HEK293 (cell line): ENCODE data around the gene OR1I1.
A peak's percentile ranks its signal among the peaks of the same experiment; 100 is the strongest.

Source experiments
- CTCF ChIA-PET: fragments of 350-600 bp; formaldehyde crosslinking; extraction: SDS; loops from one replicate; lab custom pipeline; 2021; ENCODE audit warnings: antibody characterized with exemption; lab: Yijun Ruan, JAX
- POLR2A ChIA-PET: fragments of 300-600 bp; formaldehyde crosslinking; extraction: SDS; loops from one replicate; lab custom pipeline; 2020; ENCODE audit warnings: antibody characterized with exemption, inconsistent platforms; lab: Yijun Ruan, JAX
- H3K27ac ChIP-seq: fragments of 200-500 bp; sonication (Bioruptor generic); 2 replicates; pipeline ENCODE4 v1.5.1; 2014; ENCODE audit warnings: low read depth, low read length, control low read depth, inconsistent platforms; ENCODE audit errors: extremely low read depth
- H3K36me3 ChIP-seq, 2 experiments: fragments of 200-500 bp in 1 of 2; sonication (Bioruptor generic) in 1 of 2; 1 replicate in 1 of 2; 2 replicates in 1 of 2; pipeline ENCODE4 v1.5.1; 2014 to 2017; ENCODE audit warnings: inconsistent platforms in 2 of 2, low read length in 2 of 2; ENCODE audit not compliant: control insufficient read depth in 2 of 2, insufficient read depth in 1 of 2
- H3K4me1 ChIP-seq: fragments of 200-500 bp; sonication (Bioruptor generic); 2 replicates; pipeline ENCODE4 v1.5.1; 2014; ENCODE audit warnings: mild to moderate bottlenecking, low read length, inconsistent platforms; ENCODE audit not compliant: control insufficient read depth, insufficient read depth
- H3K4me3 ChIP-seq: 2 replicates; pipeline ENCODE4 v1.5.1; 2011; ENCODE audit warnings: low read depth, mild to moderate bottlenecking, control low read depth, low read length, moderate library complexity
- H3K9me3 ChIP-seq: fragments of 200-500 bp; sonication (Bioruptor generic); 2 replicates; pipeline ENCODE4 v1.5.1; 2014; ENCODE audit warnings: low read depth, low read length, inconsistent platforms; ENCODE audit not compliant: control insufficient read depth, insufficient read depth
- ZBTB1 ChIP-seq: fragments of 450-650 bp; formaldehyde crosslinking; IDR thresholded peaks from 2 replicates; pipeline ENCODE4 v1.5.1; 2016; ENCODE audit warnings: missing biosample characterization, missing genetic modification characterization
- ZEB2 ChIP-seq: fragments of 450-650 bp; formaldehyde crosslinking; IDR thresholded peaks from 2 replicates; pipeline ENCODE4 v1.5.1; 2016; ENCODE audit warnings: missing biosample characterization, missing genetic modification characterization
- ZNF132 ChIP-seq: fragments of 450-650 bp; formaldehyde crosslinking; IDR thresholded peaks from 2 replicates; pipeline ENCODE4 v1.5.1; 2017; ENCODE audit warnings: missing biosample characterization, missing genetic modification characterization, borderline replicate concordance
- ZNF133 ChIP-seq: fragments of 450-650 bp; formaldehyde crosslinking; IDR thresholded peaks from 2 replicates; pipeline ENCODE4 v1.5.1; 2016; ENCODE audit warnings: missing biosample characterization, missing genetic modification characterization
- ZNF223 ChIP-seq: fragments of 450-650 bp; formaldehyde crosslinking; IDR thresholded peaks from 2 replicates; pipeline ENCODE4 v1.5.1; 2016; ENCODE audit warnings: missing biosample characterization, missing genetic modification characterization
- ZNF23 ChIP-seq: fragments of 450-650 bp; formaldehyde crosslinking; IDR thresholded peaks from 2 replicates; pipeline ENCODE4 v1.5.1; 2016; ENCODE audit warnings: missing biosample characterization, missing genetic modification characterization, borderline replicate concordance
- ZNF248 ChIP-seq: fragments of 450-650 bp; formaldehyde crosslinking; IDR thresholded peaks from 2 replicates; pipeline ENCODE4 v1.5.1; 2017; ENCODE audit warnings: missing biosample characterization, missing genetic modification characterization
- ZNF335 ChIP-seq: fragments of 450-650 bp; formaldehyde crosslinking; conservative IDR thresholded peaks from 2 replicates; pipeline ENCODE4 v1.5.1; 2016; ENCODE audit warnings: missing biosample characterization, missing genetic modification characterization
- ZNF404 ChIP-seq: fragments of 450-650 bp; formaldehyde crosslinking; IDR thresholded peaks from 2 replicates; pipeline ENCODE4 v1.5.1; 2017; ENCODE audit warnings: missing biosample characterization, missing genetic modification characterization
- ZNF510 ChIP-seq: fragments of 450-650 bp; formaldehyde crosslinking; IDR thresholded peaks from 2 replicates; pipeline ENCODE4 v1.5.1; 2018; ENCODE audit warnings: mild to moderate bottlenecking, missing genetic modification characterization, missing biosample characterization; ENCODE audit not compliant: insufficient replicate concordance
- ZNF549 ChIP-seq: fragments of 450-650 bp; IDR thresholded peaks from 2 replicates; pipeline ENCODE4 v1.5.1; 2018; ENCODE audit warnings: missing biosample characterization, missing genetic modification characterization, mild to moderate bottlenecking, inconsistent platforms, moderate library complexity
- ZNF558 ChIP-seq: fragments of 450-650 bp; formaldehyde crosslinking; IDR thresholded peaks from 2 replicates; pipeline ENCODE4 v1.5.1; 2016; ENCODE audit warnings: missing biosample characterization, missing genetic modification characterization
- ZNF560 ChIP-seq: fragments of 450-650 bp; formaldehyde crosslinking; IDR thresholded peaks from 2 replicates; pipeline ENCODE4 v1.5.1; 2017; ENCODE audit warnings: missing biosample characterization, missing genetic modification characterization, borderline replicate concordance
- ZNF596 ChIP-seq: fragments of 450-650 bp; IDR thresholded peaks from 2 replicates; pipeline ENCODE4 v1.5.0; 2018; ENCODE audit warnings: missing biosample characterization, mild to moderate bottlenecking, missing genetic modification characterization, moderate library complexity
- ZNF707 ChIP-seq: fragments of 450-650 bp; formaldehyde crosslinking; IDR thresholded peaks from 2 replicates; pipeline ENCODE4 v1.5.1; 2016; ENCODE audit warnings: missing biosample characterization, missing genetic modification characterization
- ZSCAN30 ChIP-seq: fragments of 450-650 bp; IDR thresholded peaks from 2 replicates; pipeline ENCODE4 v1.5.1; 2018; ENCODE audit warnings: missing biosample characterization, mild to moderate bottlenecking, missing genetic modification characterization, moderate library complexity
- TF ChIP-seq, protein P1 (sequence below): fragments of 450-650 bp; formaldehyde crosslinking; IDR thresholded peaks from 2 replicates; pipeline ENCODE4 v1.5.1; 2017; ENCODE audit warnings: missing biosample characterization, missing genetic modification characterization
- TF ChIP-seq, protein P2 (sequence below): fragments of 450-650 bp; formaldehyde crosslinking; IDR thresholded peaks from 2 replicates; pipeline ENCODE4 v1.5.1; 2016; ENCODE audit warnings: missing biosample characterization, missing genetic modification characterization, borderline replicate concordance
- TF ChIP-seq, protein P3 (sequence below): fragments of 450-650 bp; formaldehyde crosslinking; IDR thresholded peaks from 2 replicates; pipeline ENCODE4 v1.5.1; 2016; ENCODE audit warnings: missing biosample characterization, missing genetic modification characterization
- TF ChIP-seq, protein P4 (sequence below): fragments of 450-650 bp; formaldehyde crosslinking; IDR thresholded peaks from 2 replicates; pipeline ENCODE4 v1.5.1; 2016; ENCODE audit warnings: missing biosample characterization, missing genetic modification characterization
- TF ChIP-seq, protein P5 (sequence below): fragments of 450-650 bp; formaldehyde crosslinking; IDR thresholded peaks from 2 replicates; pipeline ENCODE4 v1.5.1; 2016; ENCODE audit warnings: missing biosample characterization, missing genetic modification characterization
- TF ChIP-seq, protein P6 (sequence below): fragments of 450-650 bp; formaldehyde crosslinking; IDR thresholded peaks from 2 replicates; pipeline ENCODE4 v1.5.1; 2016; ENCODE audit warnings: missing biosample characterization, missing genetic modification characterization

The OR1I1 gene

DNA sequence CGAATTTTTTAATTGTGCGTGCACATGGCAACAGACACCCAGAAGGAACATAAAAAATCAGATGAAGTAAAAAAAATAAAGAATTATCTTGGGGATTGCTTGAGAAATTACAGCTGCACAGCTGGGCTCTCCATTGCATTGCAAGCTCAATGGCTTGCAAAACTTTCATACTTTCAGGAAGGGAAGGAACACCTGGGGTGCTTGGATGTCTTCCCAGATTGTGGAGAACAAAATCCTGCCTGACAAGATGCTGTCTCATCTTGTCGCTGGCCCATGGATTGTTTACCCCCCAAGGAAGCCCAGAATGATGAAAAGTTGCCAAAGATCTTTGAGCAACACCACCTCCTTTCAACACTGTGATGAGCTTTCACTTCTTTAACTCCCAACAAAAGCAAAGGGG lies 43.7 kb upstream of the OR1I1 start (continued):
- TF ChIP-seq, protein P1, sequence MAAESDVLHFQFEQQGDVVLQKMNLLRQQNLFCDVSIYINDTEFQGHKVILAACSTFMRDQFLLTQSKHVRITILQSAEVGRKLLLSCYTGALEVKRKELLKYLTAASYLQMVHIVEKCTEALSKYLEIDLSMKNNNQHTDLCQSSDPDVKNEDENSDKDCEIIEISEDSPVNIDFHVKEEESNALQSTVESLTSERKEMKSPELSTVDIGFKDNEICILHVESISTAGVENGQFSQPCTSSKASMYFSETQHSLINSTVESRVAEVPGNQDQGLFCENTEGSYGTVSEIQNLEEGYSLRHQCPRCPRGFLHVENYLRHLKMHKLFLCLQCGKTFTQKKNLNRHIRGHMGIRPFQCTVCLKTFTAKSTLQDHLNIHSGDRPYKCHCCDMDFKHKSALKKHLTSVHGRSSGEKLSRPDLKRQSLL (tag by site-specific recombination): no peak
- TF ChIP-seq ZNF404 (tag by site-specific recombination) (no peak), ZNF133 (tag by site-specific recombination) (no peak)

DNA sequence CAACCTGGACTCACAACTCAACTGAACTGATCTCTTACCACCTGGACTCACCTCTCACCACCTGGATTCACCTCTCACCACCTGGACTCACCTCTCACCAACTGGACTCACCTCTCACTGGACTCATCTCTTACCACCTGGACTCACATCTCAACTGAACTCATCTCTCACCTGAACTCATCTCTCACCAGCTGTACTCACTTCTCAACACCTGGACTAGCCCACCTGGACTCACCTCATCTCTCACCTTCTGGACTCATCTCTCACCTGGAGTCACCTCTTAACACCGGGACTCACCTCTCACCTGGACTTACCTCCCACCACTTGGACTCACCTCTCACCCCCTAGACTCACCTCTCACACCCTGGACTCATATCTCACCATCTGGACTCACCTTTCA lies 40.0 kb upstream of the OR1I1 start:
- no peaks in the 10 kb centered on the region for H3K36me3 ChIP-seq
- no peaks in the 10 kb centered on the region for H3K9me3 ChIP-seq
- no peak overlapping the region for H3K27ac ChIP-seq
- H3K4me1 ChIP-seq: no peaks in the 10 kb centered on the region
- H3K4me3 ChIP-seq: no peak overlapping the region
- TF ChIP-seq, protein P2, sequence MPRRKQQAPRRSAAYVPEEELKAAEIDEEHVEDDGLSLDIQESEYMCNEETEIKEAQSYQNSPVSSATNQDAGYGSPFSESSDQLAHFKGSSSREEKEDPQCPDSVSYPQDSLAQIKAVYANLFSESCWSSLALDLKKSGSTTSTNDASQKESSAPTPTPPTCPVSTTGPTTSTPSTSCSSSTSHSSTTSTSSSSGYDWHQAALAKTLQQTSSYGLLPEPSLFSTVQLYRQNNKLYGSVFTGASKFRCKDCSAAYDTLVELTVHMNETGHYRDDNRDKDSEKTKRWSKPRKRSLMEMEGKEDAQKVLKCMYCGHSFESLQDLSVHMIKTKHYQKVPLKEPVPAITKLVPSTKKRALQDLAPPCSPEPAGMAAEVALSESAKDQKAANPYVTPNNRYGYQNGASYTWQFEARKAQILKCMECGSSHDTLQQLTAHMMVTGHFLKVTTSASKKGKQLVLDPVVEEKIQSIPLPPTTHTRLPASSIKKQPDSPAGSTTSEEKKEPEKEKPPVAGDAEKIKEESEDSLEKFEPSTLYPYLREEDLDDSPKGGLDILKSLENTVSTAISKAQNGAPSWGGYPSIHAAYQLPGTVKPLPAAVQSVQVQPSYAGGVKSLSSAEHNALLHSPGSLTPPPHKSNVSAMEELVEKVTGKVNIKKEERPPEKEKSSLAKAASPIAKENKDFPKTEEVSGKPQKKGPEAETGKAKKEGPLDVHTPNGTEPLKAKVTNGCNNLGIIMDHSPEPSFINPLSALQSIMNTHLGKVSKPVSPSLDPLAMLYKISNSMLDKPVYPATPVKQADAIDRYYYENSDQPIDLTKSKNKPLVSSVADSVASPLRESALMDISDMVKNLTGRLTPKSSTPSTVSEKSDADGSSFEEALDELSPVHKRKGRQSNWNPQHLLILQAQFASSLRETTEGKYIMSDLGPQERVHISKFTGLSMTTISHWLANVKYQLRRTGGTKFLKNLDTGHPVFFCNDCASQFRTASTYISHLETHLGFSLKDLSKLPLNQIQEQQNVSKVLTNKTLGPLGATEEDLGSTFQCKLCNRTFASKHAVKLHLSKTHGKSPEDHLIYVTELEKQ (tag by site-specific recombination): no peak
- TF ChIP-seq ZNF560 (tag by site-specific recombination) (0 out of 2 replicates have a peak, but pooled peaks have one; percentile 3), ZNF335 (no peak), ZSCAN30 (no peak), ZNF558 (tag by site-specific recombination) (no peak), ZNF707 (tag by site-specific recombination) (no peak), ZEB2 (tag by site-specific recombination) (peak; percentile 96)
- TF ChIP-seq, protein P3, sequence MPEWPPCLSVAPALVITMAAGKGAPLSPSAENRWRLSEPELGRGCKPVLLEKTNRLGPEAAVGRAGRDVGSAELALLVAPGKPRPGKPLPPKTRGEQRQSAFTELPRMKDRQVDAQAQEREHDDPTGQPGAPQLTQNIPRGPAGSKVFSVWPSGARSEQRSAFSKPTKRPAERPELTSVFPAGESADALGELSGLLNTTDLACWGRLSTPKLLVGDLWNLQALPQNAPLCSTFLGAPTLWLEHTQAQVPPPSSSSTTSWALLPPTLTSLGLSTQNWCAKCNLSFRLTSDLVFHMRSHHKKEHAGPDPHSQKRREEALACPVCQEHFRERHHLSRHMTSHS: peak; percentile 5; the same call in 1 of the 2 replicates
- ChIA-PET CTCF (interaction anchor here (0.5 kb wide), 1 partner anchor 110 kb away, joined by 4 read pairs; no protein-coding TSS in a partner anchor), POLR2A (no interaction called here)

DNA sequence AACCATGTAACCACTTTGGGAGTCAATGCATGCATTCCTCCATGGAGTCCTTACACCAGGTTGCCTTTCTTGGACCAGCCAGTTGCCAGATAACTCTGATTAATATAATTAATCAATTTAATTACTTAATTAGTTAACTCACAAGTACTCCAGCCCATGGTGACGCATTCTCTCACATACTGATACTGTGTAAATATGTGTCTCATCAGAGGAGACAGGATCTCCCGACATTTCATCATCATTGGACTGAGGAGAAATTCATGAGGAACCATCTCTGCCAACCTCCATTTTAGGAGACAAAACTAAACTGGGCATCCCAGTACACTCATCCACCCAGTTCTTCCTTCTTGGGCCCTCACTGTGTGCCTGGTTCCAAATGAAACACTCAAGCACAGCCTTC lies 39.2 kb upstream of the OR1I1 start:
- ChIA-PET CTCF (no interaction called here), POLR2A (no interaction called here)
- Histone ChIP-seq H3K4me1 (no peaks in the 10 kb centered on the region), H3K9me3 (no peaks in the 10 kb centered on the region), H3K36me3 (no peaks in the 10 kb centered on the region), H3K4me3 (no peak overlapping the region), H3K27ac (no peak overlapping the region)
- TF ChIP-seq, protein P4, sequence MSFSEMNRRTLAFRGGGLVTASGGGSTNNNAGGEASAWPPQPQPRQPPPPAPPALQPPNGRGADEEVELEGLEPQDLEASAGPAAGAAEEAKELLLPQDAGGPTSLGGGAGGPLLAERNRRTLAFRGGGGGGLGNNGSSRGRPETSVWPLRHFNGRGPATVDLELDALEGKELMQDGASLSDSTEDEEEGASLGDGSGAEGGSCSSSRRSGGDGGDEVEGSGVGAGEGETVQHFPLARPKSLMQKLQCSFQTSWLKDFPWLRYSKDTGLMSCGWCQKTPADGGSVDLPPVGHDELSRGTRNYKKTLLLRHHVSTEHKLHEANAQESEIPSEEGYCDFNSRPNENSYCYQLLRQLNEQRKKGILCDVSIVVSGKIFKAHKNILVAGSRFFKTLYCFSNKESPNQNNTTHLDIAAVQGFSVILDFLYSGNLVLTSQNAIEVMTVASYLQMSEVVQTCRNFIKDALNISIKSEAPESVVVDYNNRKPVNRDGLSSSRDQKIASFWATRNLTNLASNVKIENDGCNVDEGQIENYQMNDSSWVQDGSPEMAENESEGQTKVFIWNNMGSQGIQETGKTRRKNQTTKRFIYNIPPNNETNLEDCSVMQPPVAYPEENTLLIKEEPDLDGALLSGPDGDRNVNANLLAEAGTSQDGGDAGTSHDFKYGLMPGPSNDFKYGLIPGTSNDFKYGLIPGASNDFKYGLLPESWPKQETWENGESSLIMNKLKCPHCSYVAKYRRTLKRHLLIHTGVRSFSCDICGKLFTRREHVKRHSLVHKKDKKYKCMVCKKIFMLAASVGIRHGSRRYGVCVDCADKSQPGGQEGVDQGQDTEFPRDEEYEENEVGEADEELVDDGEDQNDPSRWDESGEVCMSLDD (tag by site-specific recombination): no peak
- TF ChIP-seq ZNF596 (tag by site-specific recombination) (no peak), ZNF510 (tag by site-specific recombination) (no peak), ZNF23 (tag by site-specific recombination) (no peak), ZNF132 (no peak), ZNF549 (tag by site-specific recombination) (no peak), ZNF223 (tag by site-specific recombination) (no peak), ZBTB1 (no peak), ZNF248 (tag by site-specific recombination) (no peak)
- TF ChIP-seq, protein P5, sequence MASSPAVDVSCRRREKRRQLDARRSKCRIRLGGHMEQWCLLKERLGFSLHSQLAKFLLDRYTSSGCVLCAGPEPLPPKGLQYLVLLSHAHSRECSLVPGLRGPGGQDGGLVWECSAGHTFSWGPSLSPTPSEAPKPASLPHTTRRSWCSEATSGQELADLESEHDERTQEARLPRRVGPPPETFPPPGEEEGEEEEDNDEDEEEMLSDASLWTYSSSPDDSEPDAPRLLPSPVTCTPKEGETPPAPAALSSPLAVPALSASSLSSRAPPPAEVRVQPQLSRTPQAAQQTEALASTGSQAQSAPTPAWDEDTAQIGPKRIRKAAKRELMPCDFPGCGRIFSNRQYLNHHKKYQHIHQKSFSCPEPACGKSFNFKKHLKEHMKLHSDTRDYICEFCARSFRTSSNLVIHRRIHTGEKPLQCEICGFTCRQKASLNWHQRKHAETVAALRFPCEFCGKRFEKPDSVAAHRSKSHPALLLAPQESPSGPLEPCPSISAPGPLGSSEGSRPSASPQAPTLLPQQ (tag by site-specific recombination): no peak
- TF ChIP-seq, protein P6, sequence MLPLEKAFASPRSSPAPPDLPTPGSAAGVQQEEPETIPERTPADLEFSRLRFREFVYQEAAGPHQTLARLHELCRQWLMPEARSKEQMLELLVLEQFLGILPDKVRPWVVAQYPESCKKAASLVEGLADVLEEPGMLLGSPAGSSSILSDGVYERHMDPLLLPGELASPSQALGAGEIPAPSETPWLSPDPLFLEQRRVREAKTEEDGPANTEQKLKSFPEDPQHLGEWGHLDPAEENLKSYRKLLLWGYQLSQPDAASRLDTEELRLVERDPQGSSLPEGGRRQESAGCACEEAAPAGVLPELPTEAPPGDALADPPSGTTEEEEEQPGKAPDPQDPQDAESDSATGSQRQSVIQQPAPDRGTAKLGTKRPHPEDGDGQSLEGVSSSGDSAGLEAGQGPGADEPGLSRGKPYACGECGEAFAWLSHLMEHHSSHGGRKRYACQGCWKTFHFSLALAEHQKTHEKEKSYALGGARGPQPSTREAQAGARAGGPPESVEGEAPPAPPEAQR (tag by site-specific recombination): no peak
